ENCODE results near the gene ORC1.

Gene ORC1

DNA sequence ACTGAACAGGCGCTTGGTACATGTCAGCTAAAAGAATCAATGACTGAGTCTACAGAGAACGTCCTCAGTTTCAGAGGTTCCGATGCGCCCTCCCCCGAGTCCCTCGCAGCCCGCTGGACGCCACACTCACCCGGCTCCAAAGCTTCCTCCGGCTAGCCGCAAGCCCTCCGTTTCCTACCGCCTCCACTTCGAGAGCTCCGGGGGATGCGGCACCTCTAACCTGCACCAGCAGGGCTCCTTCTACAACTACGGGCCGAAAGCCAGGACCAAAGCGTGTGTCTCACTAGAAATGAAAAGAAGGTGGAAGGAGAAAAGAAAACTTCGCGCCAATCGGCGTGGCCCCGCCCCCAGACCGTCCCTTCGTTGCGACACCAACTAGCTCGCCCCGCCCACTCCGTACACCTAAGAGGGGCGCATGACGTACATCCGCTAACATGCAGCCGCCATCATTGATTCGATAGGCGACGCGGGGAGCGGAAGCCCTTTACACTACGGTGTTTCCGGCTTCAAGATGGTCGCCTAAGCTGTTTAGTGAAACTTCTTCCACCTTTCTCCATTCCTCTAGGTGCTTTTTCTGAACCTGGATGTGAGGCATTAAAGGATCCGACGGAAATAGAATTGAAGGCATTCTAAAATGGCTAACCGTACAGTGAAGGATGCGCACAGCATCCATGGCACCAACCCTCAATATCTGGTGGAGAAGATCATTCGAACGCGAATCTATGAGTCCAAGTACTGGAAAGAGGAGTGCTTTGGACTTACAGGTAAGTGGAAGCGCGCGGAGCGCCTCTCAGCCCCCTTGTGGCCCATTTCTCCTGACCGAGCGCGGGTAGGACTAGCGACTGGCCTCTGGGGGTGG, at the start of gene ORC1, which contains the start of gene PRPF38A:
ORC1 (minus strand) TSS at position 308 of the 859 bp plus-strand sequence. CDS start 2,200 bp downstream, outside the sequence.
PRPF38A (plus strand) TSS at position 487 of the 859 bp plus-strand sequence; CDS start at position 635, 148 bp downstream.
- peak; percentile 99 for DNase-seq (ENCODE audit: low spot score)

DNA sequence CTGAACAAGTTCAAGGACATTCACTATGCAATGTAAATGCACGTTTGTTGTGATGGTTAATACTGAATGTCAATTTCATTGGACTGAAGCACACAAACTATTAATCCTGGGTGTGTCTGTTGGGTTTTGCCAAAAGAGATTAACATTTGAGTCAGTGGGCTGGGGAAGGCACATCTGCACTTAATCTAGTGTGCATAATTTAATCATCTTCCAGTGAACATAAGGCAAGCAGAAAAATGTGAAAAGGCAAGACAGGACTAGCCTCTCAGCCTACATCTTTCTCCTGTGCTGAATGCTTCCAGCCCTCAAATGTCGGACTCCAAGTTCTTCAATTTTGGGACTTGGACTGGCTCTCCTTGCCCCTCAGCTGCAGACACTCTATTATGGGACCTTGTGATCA, 40.2 kb upstream of the ORC1 start:
- DNase-seq (ENCODE audit: low spot score): no peak

DNA sequence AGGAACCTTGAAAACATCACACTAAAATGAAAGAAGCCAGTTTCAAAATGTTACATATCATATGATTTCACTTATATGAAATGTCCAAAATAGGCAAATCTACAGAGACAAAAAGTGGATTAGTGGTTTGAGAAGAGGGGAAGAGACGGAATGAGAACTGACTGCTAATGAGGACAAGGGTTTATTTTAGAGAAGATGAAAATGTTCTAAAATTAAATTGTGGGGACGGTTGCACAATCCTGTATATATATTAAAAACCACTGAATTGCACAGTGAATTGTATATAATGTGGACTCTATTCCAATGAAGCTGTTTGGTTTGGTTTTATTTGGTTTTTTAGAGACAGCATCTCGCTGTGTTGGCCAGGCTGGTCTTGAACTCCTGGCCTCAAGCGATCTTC, 35.8 kb upstream of the ORC1 start:
- DNase-seq (ENCODE audit: low spot score): no peak

DNA sequence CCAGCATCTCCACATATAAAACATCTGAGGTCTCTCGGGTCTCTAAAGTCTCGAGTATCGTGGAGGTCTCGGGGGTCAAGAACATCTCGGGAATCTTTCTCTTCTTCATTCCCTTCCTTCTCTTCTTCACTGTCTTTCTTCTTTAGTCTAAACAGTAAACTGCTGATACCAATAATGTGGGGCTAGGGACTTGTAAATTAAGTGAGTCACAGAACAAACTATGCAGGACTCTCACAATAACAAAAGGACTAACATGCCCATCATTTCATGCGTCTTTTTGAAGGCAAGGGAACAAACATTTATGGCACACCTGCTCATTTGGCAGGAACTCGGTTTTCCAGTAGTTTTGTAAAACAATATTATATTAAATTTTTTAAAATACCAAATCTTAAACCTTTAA, 32.6 kb upstream of the ORC1 start:
- DNase-seq (ENCODE audit: low spot score): no peak

DNA sequence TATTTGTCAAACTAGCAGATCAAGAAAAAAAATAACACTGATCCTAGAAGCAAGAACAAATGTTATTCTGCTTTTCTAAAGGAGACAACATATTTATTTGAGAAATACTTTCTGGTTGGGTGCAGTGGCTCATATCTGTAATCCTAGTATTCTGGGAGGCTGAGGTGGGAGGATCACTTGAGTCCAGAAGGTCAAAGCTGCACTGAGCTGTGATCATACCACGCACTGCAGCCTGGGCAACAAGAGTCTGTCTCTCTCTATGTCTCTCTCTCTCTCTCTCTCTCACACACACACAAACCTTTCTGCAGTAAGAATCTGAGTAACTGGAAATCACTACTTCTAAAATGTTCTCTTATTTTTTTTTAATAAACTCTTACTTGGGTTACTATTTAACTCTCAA, 31.4 kb upstream of the ORC1 start:
- DNase-seq (ENCODE audit: low spot score): no peak

DNA sequence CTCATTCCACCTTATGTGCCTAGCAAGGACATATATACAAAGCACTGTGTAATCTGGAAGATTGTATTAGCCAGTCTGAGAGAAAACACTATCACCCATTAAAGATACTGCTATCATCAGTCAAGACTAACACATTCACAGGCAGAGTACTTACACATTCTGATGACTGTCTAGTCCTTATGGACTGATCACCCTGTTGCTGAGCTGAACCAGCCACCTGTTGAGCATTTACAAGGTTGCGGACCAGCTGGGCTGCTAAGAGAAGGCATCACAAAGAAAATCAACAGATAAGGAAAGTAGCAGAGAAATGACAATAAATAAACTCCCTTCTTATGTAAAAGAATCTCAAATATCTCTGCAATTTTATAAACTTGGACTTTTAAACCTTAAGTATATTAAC, 31.0 kb upstream of the ORC1 start:
- no peak for DNase-seq (ENCODE audit: low spot score)

DNA sequence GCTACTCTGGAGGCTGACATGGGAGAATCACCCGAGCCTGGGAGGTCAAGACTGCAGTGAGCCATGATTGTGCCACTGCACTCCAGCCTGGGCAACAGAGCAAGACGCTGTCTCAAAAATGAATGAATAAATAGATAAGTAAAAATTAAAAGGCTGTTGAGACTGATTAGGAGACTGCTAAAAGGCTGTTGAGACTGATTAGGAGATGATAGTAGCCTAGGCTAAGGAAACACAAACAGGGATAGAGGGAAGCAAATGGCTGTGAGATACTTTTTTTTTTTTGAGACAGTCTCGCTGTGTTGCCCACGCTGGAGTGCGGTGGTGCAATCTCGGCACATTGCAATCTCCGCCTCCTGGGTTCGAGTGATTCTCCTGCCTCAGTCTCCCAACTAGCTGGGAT, 28.6 kb upstream of the ORC1 start:
- no peak for DNase-seq (ENCODE audit: low spot score)

DNA sequence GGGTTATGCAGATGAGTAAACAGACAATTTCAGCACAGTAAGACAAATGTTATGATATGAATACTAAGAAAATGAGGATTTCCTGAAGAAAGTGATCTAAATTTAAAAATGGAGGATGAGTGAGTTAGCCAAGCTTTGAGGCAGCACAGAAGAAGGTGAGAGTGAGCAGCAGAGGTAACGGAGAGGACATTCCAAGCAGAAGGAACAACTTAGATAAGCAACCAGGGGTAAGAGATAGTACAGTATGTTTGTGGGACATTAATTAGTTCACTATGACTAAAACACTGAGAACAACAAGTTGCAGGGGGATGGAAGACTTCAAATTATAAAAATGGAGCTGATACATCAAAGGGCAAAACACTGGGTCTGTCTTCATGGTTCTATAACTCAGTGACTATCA, 22.9 kb upstream of the ORC1 start:
- no peak for DNase-seq (ENCODE audit: low spot score)

DNA sequence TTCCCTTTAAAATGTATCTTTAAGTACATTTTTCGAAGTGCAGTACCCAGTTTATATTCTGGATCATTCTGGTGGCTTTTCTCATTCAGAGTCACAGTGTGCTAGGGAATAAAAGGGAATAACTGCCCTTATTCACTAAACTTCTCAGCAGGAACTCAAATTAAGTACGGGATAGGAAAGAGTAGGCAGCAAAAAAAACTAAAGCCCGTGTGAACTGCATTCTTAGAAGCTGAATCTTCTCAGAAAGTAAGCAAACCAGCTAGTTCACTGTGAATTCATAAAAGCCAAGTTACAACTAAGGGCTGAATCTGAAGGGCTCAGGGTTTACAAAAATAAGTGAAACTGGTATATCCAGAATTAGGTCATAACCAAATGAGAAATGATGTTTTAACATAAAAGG, 22.1 kb upstream of the ORC1 start:
- peak; percentile 10 for DNase-seq (ENCODE audit: low spot score)

DNA sequence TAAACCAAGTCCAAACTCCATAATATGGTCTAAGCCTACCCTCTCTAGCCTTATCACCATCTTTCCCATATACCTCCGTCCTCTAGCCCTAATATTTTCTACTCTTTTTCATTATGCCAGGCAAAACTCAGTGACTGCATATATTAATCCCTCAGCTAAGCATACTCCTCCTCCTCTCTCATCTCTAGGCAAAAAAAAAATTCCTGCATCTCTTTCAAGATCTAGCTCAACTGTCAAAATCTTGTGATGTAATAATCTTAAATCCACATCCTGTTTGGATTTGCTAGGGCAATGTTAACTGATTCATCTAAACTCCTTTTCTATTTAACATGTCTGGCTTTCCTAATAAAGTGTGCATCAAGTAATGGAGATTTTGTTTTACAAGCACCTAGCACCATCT, 20.6 kb upstream of the ORC1 start:
- no peak for DNase-seq (ENCODE audit: low spot score)

DNA sequence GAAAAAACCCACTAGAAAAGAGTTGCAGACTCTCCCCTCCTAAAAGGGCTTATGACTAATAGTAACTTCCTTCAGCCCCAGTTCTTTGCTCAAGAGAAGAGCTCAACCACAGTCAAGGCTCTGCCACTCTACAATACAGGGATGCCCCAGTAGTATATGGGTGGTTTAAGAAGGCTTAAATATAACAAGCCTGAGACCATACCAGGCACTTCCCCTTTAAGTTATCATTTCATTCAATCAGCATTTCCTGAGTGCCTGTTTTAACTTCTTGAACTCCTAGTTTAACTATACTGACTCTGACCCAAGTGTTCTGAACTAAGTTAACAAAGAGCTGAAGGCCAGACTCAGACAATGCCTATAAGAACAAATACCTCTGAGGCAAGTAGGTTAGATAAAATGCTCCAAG, 20.0 kb upstream of the ORC1 start:
- no peak for DNase-seq (ENCODE audit: low spot score)

DNA sequence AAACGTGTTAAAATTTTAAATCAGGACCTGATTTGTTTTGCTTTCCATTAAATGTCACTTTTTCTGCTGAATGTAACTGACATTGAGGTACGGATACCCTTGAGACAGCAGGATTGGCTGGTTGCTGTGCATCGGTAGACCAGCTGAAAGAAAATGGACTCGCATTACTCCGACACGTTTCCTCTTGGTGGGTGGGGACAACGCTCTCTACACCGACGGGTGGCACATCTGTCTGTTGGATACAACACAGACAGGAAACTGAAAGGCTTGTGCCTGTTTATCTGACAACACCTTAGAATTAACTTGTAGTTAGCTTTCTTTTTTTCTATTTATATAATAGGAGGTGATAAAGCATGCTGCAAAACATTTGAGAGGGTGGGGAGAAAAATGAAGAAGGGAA, 19.5 kb upstream of the ORC1 start:
- DNase-seq (ENCODE audit: low spot score): no peak

DNA sequence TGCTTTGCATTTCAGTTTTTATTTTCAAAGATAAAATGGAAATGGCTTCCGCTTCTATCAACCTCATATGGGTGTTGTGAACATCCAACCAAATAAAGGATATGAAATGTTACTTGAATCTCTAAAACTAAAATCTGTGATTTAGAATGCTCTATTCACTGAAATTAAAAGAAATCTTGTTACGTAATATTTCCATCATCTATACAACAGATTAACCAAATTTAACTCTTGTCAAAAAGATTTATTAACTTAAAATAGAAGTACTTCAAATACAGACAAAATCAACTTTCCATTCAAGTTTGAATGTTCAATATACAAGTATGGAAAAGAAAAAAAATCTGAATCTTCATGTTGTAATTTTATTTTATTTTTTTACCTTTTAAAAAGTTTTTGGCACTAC, 18.8 kb upstream of the ORC1 start:
- no peak for DNase-seq (ENCODE audit: low spot score)

DNA sequence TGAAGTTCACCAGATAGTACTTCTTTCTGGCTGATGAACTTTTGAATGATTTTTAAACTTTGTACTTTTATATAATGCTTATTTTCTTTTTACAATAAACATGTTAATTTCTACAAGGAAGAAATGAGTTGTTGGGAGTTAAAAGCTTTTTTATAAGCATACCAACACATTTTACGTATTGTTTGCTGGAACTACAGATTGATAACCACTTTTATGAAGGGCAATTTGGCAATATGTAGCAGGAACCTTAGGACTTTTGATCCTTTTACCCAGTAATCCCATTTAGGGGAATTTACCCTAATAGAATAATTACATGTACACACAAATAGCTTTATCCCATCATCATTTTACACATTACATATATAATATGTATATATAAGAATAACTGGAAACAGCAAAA, 16.5 kb upstream of the ORC1 start:
- DNase-seq (ENCODE audit: low spot score): no peak

DNA sequence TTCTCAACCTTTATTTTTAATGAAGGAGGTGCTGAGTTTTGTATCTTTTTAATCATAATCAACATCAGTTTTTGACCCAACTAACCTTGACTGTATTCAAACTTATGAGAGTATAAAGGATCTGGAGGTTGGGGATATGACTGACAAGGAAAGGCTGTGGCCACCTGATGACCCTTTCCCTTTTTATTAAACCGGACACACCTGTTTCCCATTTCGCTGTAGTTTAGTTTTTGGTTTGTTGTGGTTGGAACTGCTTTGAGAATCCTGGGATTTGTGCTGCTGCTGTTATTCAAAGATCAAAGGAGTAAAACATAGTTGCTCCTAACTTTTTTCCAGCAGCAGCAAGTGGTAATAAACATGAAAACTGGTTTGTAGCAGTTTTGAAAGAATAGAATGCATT, 12.6 kb upstream of the ORC1 start:
- DNase-seq (ENCODE audit: low spot score): no peak

DNA sequence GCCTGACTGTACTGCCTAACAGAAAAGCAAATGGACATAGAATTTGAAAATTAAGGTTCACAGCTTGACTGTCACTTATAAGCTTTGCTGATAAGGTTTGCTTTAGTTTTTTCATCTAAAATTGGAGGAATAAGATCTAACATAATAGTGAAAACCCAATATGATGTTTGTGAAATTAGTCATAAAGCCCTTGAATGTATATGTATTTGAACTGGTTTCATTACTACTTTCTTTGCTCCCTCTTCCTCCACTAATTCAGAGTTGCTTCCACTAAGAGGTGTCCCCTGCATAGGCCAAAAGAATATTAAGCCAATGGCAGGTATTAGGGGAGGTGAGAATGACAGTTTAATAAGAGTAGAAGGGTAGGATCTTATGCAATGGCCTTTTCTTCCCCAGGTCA, 10.7 kb upstream of the ORC1 start:
- no peak for DNase-seq (ENCODE audit: low spot score)

DNA sequence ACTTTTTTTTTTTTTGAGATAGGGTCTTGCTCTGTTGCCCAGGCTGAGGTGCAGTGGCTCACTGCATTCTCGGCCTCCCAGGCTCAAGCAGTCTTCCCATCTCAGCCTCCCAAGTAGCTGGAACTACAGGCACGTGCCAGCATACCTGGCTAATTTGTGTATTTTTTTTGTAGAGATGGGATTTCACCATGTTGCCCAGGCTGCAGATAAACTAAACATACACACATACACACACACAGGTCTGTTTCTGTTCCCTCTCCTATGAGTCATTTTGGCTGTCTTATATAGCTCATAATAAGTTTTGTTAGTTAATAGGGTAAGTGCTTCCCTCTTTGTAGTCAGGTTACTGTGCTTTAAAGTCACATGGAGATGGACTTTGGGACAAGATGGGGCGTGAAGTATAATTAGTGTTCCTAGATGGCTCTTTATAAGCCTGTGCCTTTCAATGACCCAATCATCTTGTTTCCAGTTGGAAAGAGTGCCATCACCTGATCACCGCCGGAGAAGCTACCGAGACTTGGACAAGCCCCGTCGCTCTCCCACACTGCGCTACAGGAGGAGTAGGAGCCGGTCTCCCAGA, 9.3 kb upstream of the ORC1 start:
- no peak for DNase-seq (ENCODE audit: low spot score)

DNA sequence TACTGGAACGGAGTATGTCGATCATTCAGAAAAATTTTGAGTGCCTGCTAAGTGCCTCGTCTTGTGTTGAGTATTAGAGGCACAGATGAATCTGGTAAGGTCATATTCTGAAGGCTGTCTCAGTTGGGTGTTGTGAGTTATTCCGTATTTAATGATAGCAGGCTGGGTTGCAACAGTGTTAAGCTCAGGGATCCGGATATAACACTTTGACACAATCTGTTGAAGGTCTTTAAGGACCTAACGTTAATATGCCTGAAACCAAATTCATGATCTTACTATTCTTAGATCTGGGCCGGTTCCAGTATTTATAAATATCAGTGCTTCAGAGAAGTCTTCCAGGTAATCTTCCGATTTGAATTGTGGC, 734 bp upstream of the ORC1 start:
- DNase-seq (ENCODE audit: low spot score): no peak

DNA sequence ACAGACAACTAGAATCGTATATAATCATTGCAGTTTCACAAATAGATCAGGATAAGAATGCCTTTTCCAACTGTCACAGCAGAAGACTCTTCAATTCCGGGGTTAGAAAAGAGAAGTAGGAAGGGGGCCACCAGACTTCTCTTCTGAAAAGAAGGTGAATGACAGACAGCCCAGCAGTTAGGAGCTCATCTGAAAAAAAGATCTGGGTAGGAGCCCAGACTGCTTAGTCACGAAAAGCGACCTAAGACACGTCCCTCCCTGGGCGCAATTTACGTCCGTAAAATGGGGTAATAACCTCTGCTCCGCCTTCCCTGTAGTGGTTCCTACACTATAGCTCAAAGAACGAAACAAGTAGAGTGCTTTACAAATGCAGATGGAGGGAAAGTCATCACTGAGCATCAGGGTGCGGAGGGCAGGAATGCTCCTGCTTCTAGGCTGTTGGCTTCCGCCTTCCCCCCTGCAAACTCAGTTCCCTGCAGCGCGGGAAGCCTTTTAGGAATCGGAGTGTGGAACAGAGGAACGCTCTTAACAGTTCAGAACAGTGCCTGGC, 582 bp downstream of the ORC1 start:
- peak; percentile 75 for DNase-seq (ENCODE audit: low spot score)

DNA sequence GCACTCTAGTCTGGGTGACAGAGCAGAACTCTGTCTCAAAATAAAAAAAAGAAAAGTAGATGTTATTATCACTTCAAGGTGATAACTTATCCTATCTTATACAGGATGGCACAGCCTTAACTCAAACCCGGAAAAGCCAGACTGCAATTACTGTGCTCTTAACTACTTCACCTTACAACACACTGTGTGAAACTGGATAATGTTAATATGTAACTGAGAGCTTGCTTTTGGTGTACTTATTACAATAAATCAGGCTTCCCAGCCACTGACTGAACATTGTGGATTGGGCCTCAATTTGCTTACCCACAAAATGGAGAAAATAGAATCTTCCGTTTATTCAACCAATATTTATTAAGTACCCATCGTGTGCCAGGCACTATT, 1.4 kb downstream of the ORC1 start:
- no peak for DNase-seq (ENCODE audit: low spot score)

DNA sequence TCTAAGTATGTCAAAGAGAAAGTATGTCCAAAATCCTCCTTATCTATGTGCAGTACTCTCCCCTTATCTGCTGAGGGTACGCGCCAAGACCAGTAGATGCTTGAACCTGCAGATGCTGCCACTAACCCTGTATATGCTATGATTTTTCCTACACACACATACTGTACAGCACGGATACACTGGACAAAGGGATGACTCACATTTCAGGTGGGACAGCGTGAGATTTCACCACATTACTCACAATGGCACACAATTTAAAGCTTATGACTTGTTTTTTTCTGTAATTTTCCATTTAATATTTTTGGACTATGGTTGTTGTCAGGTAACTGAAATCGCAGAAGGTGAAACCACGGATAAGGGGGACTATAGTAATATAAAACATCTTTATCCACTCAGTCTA, 4.1 kb downstream of the ORC1 start:
- DNase-seq (ENCODE audit: low spot score): no peak

DNA sequence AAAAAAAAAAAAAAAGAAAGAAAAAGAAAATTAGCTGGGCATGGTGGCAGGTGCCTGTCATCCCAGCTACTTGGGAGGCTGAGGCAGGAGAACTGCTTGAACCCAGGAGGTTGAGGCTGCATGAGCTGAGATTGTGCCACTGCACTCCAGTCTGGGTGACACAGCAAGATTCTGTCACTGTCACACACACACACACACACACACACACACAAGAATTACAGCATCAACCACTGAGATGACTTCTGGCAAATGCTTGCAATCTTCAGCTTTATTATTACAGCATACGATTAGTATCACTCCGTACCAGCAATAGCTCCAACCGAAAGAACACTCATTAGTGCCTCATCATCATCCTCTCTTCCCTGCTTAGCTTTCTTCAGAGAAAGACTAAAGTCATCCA, 4.6 kb downstream of the ORC1 start:
- no peak for DNase-seq (ENCODE audit: low spot score)

DNA sequence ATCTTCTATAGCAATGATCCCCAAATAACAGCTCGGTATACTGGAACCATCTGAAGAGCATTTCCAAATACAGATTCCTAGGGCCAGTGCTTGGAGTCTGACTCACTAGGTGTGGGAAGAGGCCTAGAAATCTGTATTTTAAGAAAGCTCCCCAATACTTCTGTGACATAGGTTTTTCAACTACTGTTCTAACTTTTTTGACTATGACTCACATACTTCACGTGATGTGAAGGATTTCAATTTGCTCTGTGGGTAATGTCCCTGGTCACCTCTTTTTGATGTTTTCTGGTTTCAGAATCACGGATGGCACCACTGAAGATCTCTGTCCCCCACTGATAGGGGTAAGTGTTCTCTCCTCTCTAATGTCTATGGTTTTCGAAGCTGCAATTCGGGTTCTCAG, 11.0 kb downstream of the ORC1 start:
- DNase-seq (ENCODE audit: low spot score): no peak

DNA sequence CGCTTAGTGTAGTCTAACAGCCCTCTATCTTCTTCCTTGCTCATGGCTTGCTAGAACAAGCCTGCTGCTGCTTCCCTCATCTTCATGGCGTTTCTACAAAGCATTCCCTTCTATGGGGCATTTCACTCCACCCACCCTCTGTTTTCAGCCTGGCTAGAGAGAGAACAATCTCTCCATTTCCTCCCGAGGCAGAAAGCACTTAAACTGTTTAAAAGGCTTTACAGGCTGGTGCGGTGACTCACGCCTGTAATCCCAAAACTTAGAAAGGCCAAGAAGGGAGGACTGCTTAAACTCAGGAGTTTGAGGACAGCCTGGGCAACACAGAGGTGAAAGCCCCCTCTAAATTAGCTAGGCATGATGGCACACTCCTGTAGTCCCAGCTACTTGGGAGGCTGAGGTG, 17.8 kb downstream of the ORC1 start:
- no peak for DNase-seq (ENCODE audit: low spot score)

Data from AG20443 (cell line).